ENCODE measurements around the gene SH2B2.
"Not testable (repeated sequence)": the region's sequence is repeated elsewhere in the genome, so short reads cannot be mapped to it uniquely, and the experiment has no call there.

DNA sequence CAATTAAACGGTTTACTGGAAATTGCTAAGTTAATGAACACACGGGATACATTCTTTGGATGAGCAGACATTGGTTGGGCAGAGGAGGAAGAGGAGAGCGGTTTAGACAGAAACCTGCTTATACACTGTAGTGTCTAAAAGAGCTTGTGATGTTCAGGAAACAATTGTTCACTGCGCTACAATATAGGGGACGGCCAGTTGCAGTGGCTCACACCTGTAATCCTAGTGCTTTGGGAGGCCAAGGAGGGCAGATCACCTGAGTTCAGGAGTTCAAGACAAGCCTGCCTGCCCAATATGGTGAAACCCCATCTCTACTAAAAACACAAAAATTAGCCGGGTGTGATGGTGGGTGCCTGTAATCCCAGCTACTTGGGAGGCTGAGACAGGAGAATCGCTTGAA, 48.9 kb downstream of the SH2B2 start:
- not testable (repeated sequence) for TF ChIP-seq POLR2AphosphoS5 (IDR thresholded peaks at IDR 0.05; ENCODE audit: borderline replicate concordance, low read depth, low read length); EZH2 (IDR thresholded peaks at IDR 0.05); FOXP2 (optimal IDR thresholded peaks at IDR 0.05; ENCODE audit: control extremely low read depth, extremely low read length, insufficient read depth)

All from SK-N-MC (cell line).